Smooth muscle cell (in vitro differentiated cells): ENCODE results near the gene PRDM15. TPM values are rescaled to one million over a fixed set of nuclear protein-coding genes. Genes with fewer than 3 reads are reported as not detected.

Source experiments
- DNase-seq: peaks from one replicate; lab custom pipeline; 2025; ENCODE audit not compliant: unreplicated experiment; lab: John Stamatoyannopoulos, UW
- H2AFZ ChIP-seq: fragments of 200-600 bp; sonication (generic); 2 replicates; pipeline ENCODE4 v1.6.0; 2016; ENCODE audit warnings: antibody characterized with exemption, low read depth, mild to moderate bottlenecking
- H3F3A ChIP-seq: fragments of 200-600 bp; sonication (generic); 2 replicates; pipeline ENCODE4 v1.6.0; 2017; ENCODE audit warnings: antibody characterized with exemption, low read depth
- H3K27ac ChIP-seq: fragments of 200-600 bp; sonication (generic); 2 replicates; pipeline ENCODE4 v1.5.1; 2016; ENCODE audit warnings: low read depth, mild to moderate bottlenecking
- H3K27me3 ChIP-seq: fragments of 200-600 bp; sonication (generic); 2 replicates; pipeline ENCODE4 v1.6.1; 2016; ENCODE audit warnings: low read depth, mild to moderate bottlenecking
- H3K36me3 ChIP-seq: fragments of 200-600 bp; sonication (generic); 2 replicates; pipeline ENCODE4 v1.5.1; 2016; ENCODE audit warnings: low read depth
- H3K4me1 ChIP-seq: fragments of 200-600 bp; sonication (generic); 2 replicates; pipeline ENCODE4 v1.5.1; 2016; ENCODE audit warnings: low read depth
- H3K4me2 ChIP-seq: fragments of 200-600 bp; sonication (generic); 2 replicates; pipeline ENCODE4 v1.6.0; 2016; ENCODE audit warnings: mild to moderate bottlenecking
- H3K4me3 ChIP-seq: fragments of 200-600 bp; sonication (generic); 2 replicates; pipeline ENCODE4 v1.5.1; 2016; ENCODE audit warnings: mild to moderate bottlenecking
- H3K79me2 ChIP-seq: fragments of 200-600 bp; sonication (generic); 2 replicates; pipeline ENCODE4 v1.6.0; 2016; ENCODE audit warnings: low read depth, mild to moderate bottlenecking
- H3K9ac ChIP-seq: fragments of 200-600 bp; sonication (generic); 2 replicates; pipeline ENCODE4 v1.6.0; 2016; ENCODE audit warnings: low read depth
- H3K9me3 ChIP-seq: fragments of 200-600 bp; sonication (generic); replicated peaks from 2 replicates; pipeline ENCODE4 v1.5.1; 2016; ENCODE audit warnings: low read depth
- H4K20me1 ChIP-seq: fragments of 200-600 bp; sonication (generic); 2 replicates; pipeline ENCODE4 v1.6.0; 2016; ENCODE audit warnings: low read depth
- CTCF ChIP-seq: fragments of 200-600 bp; sonication (generic); IDR thresholded peaks from 2 replicates; pipeline ENCODE4 v1.5.1; 2017; ENCODE audit warnings: borderline replicate concordance, mild to moderate bottlenecking, antibody characterized with exemption; ENCODE audit not compliant: insufficient read depth, poor library complexity, severe bottlenecking
- WGBS: methylation state at CpG from one replicate; pipeline ENCODE4 v1.1.7; 2016; ENCODE audit warnings: low lambda C conversion rate; 5-methylcytosine and 5-hydroxymethylcytosine counted together
- polyA plus RNA-seq: library from polyadenylated mRNA; unstranded; fragments of >200 nt; fragmentation: Nextera tagmentation; extraction: Ambion mirVana; gene quantifications from 2 replicates; pipeline ENCODE4 v1.2.1, GENCODE V29; 2016
- total RNA-seq: library from RNA; depleted of rRNA; stranded (reverse); fragments of >200 nt; gene quantifications from 2 replicates; pipeline ENCODE4 v1.2.3, GENCODE V29; 2014

The PRDM15 gene
- total and polyA plus RNA-seq, 2 experiments from 2014 or later: 2.0 to 6.8 TPM

DNA sequence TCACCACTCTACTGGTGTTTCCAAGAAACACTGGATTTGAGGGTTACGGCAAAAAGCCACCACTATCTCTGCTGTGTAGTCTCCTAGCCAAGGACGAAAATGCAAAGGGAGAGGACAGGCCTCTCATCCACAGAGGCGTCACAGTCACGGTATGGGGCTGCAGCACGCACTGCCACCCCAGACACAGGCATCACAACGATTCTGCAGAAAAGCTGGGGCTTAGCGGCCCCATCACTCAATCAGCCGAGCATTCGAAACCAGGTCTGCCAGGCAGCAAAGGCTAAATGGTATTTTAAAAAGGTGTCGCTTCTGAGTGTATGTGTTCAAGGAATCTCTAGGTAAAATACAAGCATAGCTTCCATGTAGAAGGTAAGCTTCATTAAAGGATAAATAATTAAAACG lies 113.7 kb downstream of the PRDM15 start:
- no peaks in the 10 kb centered on the region for H3K36me3 ChIP-seq
- no peak overlapping the region for H3K27ac ChIP-seq
- peak overlapping the region; percentile 83 for H3K4me2 ChIP-seq
- no peak for DNase-seq
- H2AFZ ChIP-seq: no peak overlapping the region
- H4K20me1 ChIP-seq: peaks cover 50% of the 10 kb centered on the region
- no peak for TF ChIP-seq CTCF
- H3K4me1 ChIP-seq: peaks cover 61% of the 10 kb centered on the region
- H3K79me2 ChIP-seq: no peaks in the 10 kb centered on the region
- H3F3A ChIP-seq: no peaks in the 10 kb centered on the region
- no peak overlapping the region for H3K9ac ChIP-seq
- WGBS: 59% methylated on average over 11 of the region's 11 CpGs
- peak overlapping the region; percentile 53 for H3K4me3 ChIP-seq
- no peaks in the 10 kb centered on the region for H3K9me3 ChIP-seq
- H3K27me3 ChIP-seq: peaks cover 100% of the 10 kb centered on the region

- Histone ChIP-seq H3F3A (no peaks in the 10 kb centered on the region), H3K79me2 (no peaks in the 10 kb centered on the region), H3K4me2 (peak overlapping the region; percentile 83), H3K27ac (no peak overlapping the region), H3K4me3 (peak overlapping the region; percentile 53), H3K4me1 (peaks cover 63% of the 10 kb centered on the region), H3K36me3 (no peaks in the 10 kb centered on the region), H3K9ac (no peak overlapping the region), H4K20me1 (peaks cover 57% of the 10 kb centered on the region), H3K9me3 (no peaks in the 10 kb centered on the region), H3K27me3 (peaks cover 96% of the 10 kb centered on the region), H2AFZ (no peak overlapping the region)
- 68% methylated on average over 7 of the region's 7 CpGs for WGBS
- no peak for TF ChIP-seq CTCF
- no peak for DNase-seq
Measured at GRCh38 chr21:41764558-41765419, 114.4 kb downstream of the PRDM15 start.

DNA sequence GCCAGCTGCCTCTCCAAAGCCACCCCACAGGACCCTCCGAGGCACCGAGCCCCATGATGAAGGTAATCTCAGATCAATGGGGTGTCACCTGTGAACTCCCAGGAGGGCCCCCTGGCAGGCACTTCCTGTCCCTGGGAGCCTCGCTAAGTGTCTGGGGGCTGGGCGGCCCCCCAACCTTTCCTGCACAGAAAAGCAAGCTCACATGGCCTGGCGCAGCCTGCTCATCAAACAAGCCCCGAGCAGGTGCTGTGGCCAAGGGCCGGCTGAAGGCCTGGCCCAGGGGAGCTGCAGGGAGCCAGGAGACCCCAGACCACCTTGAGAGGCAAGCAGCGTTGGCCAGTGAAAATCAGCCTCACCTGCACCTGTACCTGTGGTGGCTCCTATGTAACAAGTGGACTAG lies 115.1 kb downstream of the PRDM15 start:
- no peaks in the 10 kb centered on the region for H3F3A ChIP-seq
- H3K9me3 ChIP-seq: no peaks in the 10 kb centered on the region
- no peak overlapping the region for H3K4me2 ChIP-seq
- 81% methylated on average over 8 of the region's 8 CpGs for WGBS
- H3K4me1 ChIP-seq: peaks cover 57% of the 10 kb centered on the region
- no peaks in the 10 kb centered on the region for H3K79me2 ChIP-seq
- peaks cover 88% of the 10 kb centered on the region for H3K27me3 ChIP-seq
- H3K9ac ChIP-seq: no peak overlapping the region
- H3K4me3 ChIP-seq: peak overlapping the region; percentile 53
- no peak for DNase-seq
- no peak overlapping the region for H3K27ac ChIP-seq
- H4K20me1 ChIP-seq: peaks cover 65% of the 10 kb centered on the region
- no peaks in the 10 kb centered on the region for H3K36me3 ChIP-seq
- no peak overlapping the region for H2AFZ ChIP-seq
- no peak for TF ChIP-seq CTCF

DNA sequence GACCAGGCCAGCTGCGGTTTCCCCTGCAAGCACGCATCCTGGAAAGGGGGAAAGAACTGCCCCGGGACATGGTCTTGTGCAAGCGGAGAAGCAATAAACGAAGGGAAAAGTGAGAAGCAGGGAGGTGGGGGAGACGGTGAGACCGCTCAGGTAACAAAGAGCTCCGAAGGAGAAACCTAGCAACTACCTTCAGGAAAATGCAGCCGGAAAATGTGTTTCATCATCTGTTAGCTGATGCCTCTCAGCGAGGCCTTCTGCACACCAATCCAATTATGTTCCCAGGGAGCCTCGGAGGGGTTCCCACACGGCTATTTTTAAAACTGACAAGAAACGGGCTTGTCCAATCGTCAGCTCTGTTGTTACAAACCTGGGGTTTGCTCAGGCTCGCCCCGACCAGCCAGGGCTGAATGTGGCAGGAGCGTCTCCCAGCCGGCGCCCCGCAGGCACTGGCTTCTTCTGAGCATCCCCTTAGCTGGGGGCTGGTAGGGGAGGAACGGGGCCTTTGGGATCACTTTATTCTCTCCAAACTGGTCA lies 115.7 kb downstream of the PRDM15 start:
- Histone ChIP-seq H3K4me1 (peaks cover 52% of the 10 kb centered on the region), H3K4me3 (no peak overlapping the region), H4K20me1 (peaks cover 70% of the 10 kb centered on the region), H3K4me2 (peak overlapping the region; percentile 64), H3K27ac (no peak overlapping the region), H3K9ac (no peak overlapping the region), H3K79me2 (no peaks in the 10 kb centered on the region), H3F3A (no peaks in the 10 kb centered on the region), H3K36me3 (no peaks in the 10 kb centered on the region), H2AFZ (no peak overlapping the region), H3K27me3 (peaks cover 82% of the 10 kb centered on the region), H3K9me3 (no peaks in the 10 kb centered on the region)
- WGBS: 24% methylated on average over 21 of the region's 21 CpGs
- no peak for DNase-seq
- TF ChIP-seq CTCF: no peak
